Endothelial cell of umbilical vein (primary cell): ENCODE results near the gene BICD2. TPM values are rescaled to one million over a fixed set of nuclear protein-coding genes. Genes with fewer than 3 reads are reported as not detected.

Source experiments
- polyA plus RNA-seq, 4 experiments: library from polyadenylated mRNA; depleted of rRNA in 3 of 4; stranded (reverse) in 3 of 4; unstranded in 1 of 4; fragments of >200 nt; gene quantifications; 2 replicates each; pipeline versions ENCODE4 v1.2.1 to v1.2.3, GENCODE V29; 2011 to 2012; ENCODE audit warnings: missing spikeins in 1 of 4
- total RNA-seq: library from RNA; stranded (reverse); gene quantifications from 2 replicates; pipeline ENCODE4 v1.2.3, GENCODE V29; 2021

The BICD2 gene
- total and polyA plus RNA-seq, 2 donors (not counting 3 experiments of a cell fraction or from before 2014, with no cell fraction given), result 14.3 to 39.3 TPM

Other genes with a start within 250 kb of the BICD2 start
- gene ECM2, start 228.8 kb downstream of the BICD2 start, total RNA-seq, result not detected in 2 replicates
- 0.03 TPM in 2 replicates for gene ECM2, start 228.8 kb downstream of the BICD2 start, polyA plus RNA-seq
- 12.5 and 14.0 TPM in 2 replicates for gene IPPK, start 94.7 kb downstream of the BICD2 start, total RNA-seq
- gene IPPK, start 94.7 kb downstream of the BICD2 start, polyA plus RNA-seq, result 26.6 and 28.0 TPM in 2 replicates
- gene ZNF484, start 113.2 kb upstream of the BICD2 start, total RNA-seq, result 6.7 and 7.2 TPM in 2 replicates
- gene ZNF484, start 113.2 kb upstream of the BICD2 start, polyA plus RNA-seq, result 0.67 and 0.88 TPM in 2 replicates
- not detected in 2 replicates for gene FGD3, start 182.7 kb upstream of the BICD2 start, total RNA-seq
- not detected in 2 replicates for gene FGD3, start 182.7 kb upstream of the BICD2 start, polyA plus RNA-seq